H4 (cell line): ENCODE measurements around the gene GADL1. TPM values are rescaled to one million over a fixed set of nuclear protein-coding genes. Genes with fewer than 3 reads are reported as not detected.

ENCODE experiments used
- DNase-seq: peaks from one replicate; pipeline ENCODE4 v3.0.0-alpha.2; 2015; ENCODE audit warnings: low spot score
- total RNA-seq: library from RNA; depleted of rRNA; stranded (reverse); fragments of >200 nt; shearing (Covaris generic); gene quantifications from 2 replicates; pipeline ENCODE4 v1.2.3, GENCODE V29; 2014

GADL1 gene
- total RNA-seq, 1 experiment from 2014 or later = not detected

DNA sequence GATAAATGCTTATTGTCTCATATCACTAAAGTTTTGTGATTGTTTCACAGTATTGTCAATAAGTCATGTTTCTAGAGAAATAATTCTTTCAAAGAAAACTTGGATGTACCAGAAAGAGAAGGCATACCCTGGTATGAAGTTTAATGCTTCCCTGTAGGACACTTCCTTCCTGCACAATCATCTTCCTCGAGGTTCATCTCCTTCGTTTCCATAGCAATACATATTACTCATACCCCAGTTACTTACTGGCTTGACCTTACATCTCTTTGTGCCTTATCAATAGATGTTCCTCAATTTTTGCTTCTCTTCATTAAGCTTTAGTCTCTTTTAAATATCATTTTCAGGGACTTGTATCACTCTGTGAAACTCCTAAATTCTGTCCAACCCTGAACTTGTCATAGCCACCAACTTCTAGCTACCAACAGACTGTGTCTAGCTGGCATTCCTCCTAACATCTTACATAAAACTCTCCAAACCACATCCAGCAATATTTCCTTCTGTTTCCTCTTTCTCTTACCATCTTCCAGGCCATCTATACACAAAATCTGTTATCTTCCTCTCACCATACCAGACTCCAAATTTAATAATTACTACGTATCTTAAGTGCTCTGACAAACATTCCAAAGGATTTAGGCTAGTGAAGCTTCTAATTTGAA lies 134.3 kb downstream of the GADL1 start:
- DNase-seq = no peak

DNA sequence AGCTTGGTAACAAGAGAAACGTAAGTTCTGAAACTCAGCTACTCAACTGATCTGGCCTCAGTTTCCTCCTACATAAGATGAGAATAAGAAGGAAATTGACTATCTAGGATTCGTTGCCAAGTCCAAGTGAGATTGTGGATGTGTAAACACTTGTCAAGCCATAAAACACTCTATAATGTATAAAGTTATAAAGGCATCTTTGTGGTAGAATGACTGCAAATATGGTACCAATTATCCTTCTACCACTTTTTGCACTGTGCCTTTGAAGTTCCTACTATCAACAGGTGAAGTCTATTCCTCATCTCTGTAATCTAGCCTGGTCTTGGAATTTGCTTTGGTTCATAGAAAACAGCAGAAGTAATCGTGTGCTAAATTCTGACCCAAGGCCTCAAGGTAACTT lies 138.2 kb downstream of the GADL1 start:
- DNase-seq = no peak

DNA sequence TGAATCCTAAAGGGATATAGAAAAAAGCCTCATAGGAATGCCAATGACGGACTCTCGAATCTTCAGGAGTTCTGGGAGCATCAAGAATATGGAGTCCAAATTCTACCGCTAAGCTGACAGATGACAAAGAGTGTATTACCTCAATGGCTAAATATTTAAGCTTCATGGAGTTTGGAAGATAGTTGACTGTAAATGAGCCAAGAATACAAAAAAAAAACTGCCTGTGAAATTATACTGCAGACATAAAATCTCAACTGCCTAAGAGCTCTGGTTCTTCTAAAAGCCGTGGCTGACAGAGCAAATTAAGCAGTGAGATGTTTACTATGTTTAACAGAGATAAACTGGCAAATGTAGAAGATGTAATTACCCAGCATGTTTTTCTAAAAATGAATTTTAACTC lies 140.0 kb downstream of the GADL1 start:
- no peak for DNase-seq

DNA sequence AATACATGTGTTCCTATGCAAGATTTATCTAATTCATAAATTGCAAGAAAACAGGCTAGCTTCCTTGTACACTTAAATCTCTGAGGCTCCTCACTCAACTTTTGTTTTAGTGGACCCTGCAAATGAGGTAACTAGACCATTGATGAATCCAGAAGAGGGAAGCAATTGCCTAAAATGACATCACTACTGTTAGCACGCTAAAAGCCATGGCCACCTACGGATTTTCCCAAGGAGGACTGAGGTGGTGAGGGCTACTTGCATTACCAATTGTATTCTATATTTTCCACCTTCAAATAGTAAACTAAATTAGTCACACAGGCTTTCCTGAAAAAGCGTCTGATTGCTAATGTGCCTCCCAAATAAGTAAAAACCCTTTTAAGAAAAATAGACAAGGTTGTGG lies 140.7 kb downstream of the GADL1 start:
- no peak for DNase-seq

DNA sequence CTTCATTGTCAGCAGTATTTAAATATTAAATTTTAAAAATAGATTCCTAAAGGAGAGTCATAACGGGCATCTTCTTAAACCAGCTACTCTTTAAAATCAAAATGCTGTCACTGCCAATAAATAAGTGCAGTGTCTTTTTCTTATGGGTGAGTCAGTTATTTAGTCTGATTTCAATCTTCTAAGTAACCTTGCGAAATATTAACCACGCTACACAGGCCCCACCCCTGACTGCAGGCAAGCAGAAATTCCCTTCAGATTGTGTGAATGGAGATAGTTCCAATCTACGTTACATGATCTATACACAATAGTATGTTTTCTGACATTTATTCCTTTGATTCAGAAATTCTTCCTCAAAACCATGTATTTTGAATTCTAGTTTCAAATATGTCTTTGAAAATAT lies 141.5 kb downstream of the GADL1 start:
- peak; percentile 35 for DNase-seq

DNA sequence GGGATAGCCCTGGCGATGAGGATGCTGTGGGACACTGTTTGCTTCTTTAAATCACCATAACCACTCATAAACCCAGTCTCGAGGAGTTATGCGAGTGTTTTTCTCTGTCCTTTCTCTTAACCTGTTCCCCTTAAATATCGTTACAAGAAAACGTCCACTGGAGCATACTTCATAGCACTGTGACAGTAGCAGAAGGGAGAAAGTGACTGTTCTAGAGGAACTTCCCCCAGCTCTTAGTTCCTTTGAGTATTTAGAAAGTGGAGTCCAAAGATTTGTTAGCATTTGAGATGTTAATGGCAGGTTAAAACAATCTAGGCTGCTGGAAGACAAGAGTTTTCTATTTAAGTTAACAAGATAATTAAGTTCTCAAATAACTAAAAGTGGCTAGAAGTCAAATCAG lies 142.0 kb downstream of the GADL1 start:
- no peak for DNase-seq

DNA sequence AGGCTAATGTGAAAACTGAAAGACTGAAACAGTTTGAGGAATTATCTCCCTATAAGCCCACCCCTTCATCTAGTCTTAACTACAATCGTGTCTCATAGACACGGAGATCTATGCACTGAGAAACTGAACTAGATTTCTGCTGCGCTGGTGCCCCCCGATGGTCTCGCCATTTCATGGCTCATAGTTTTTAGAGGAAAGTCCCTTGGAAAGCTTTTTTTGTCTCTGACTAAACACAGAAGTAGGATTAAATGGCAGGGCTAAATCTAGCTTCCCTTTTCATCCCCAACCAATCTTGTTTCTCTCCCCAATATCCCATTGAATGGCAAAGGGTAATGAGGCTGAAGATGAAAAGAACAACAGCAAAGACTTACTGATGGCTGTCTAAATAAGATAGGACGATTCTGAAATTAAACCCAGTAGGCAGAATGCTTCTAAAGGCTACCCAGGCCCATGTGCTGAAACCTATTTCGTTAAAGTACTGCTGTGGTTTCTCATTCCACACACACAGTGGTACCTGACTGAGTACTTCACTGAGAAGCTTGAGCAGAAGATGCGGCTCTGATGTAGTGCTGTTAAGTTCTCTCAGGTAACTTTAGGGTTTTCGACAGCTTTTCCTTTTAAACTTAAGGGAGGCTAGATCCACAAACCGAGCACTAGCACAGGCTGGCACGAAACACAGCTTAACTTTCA lies 142.7 kb downstream of the GADL1 start:
- DNase-seq = peak; percentile 17

DNA sequence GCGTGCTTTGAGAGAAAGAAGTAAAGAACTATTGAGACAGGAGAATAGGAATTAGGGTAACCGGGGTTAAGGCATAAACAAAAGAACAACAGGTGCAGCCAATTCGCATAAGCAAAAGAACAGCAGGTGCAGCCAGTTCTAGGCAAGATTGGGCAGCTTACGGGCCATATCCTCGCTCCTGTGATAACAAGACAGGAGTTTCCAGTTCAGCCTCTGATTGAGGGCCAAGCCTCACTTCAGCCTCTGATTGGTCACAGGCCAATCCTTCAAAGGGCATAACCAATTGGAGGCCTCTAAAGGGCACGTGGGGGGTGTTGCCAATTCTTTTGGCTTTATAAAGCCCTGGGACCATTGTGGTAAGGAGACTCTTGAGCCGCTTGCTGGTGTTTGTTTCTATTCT lies 143.5 kb downstream of the GADL1 start:
- no peak for DNase-seq

DNA sequence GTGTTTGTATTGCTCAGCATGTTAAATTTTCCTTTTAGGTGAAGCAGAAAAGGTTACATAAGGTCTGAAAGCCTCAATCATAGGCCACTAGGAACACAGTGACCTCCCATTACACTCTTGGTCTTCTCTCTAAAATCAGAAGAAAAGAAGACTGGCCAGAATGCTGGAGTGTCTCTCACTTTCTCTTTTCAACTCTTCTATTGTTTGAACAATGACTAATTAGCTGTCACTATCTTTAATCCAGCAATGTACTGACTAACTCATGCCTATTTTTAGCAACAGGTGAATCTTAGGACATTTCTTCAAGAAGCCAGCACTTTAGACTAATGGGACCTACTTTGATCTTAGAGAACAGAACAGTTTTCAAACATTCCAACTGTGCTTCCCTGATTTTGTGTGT lies 145.2 kb downstream of the GADL1 start:
- DNase-seq = no peak

DNA sequence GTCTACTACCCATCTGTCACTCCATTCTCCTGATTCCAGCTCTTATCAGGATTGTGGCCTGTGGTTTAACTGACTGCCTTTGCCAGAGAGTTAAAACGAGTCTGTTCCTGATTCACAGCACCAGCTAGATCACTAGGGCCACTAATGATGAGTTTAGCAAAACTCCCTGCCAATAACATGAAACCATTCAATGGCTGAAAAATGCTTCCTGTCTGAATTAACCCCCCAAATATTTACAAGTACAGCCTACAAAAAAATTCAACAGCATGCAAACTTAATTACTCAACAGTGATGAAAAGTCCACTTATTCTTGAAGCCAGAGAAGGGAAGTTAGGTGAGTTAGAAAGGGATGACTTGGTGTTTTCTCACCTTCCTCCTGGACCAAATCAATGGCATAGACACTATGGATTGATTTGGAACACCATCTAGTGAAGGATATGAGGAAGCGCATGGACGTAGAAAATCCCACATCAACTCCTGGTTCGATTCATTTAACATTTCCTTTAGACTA lies 146.6 kb downstream of the GADL1 start:
- peak; percentile 44 for DNase-seq

DNA sequence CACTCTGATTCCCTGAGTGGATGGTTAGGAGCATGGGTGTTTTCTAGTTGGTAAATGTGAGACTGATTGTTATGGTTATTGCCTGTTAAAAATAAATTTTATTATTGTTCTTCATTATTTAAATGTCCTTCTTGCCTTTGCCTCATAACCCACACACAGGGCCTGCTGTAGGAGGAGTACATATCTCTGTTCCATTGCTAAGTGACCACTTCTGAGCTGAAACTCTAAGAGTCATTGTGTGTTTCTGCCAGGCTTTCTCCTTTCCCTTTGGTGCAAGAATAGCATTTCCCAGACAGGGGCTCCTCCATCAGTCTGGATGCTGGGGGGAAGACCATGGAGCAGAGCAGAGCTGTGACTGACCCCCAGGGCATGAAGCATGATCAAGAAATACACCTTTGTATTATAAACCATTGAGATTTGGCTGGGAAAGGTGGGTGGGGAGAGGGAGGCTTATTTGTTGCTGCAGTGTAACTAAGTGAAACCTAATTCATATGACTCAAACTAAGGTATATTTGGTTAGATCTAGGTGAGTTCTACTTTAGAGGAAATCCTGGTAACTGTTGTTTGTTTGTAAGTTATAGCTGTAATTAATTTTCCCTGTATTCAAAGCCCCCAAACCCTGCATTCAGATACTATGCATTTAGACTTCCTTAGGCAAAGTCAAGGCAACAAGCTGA lies 150.7 kb downstream of the GADL1 start:
- no peak for DNase-seq

DNA sequence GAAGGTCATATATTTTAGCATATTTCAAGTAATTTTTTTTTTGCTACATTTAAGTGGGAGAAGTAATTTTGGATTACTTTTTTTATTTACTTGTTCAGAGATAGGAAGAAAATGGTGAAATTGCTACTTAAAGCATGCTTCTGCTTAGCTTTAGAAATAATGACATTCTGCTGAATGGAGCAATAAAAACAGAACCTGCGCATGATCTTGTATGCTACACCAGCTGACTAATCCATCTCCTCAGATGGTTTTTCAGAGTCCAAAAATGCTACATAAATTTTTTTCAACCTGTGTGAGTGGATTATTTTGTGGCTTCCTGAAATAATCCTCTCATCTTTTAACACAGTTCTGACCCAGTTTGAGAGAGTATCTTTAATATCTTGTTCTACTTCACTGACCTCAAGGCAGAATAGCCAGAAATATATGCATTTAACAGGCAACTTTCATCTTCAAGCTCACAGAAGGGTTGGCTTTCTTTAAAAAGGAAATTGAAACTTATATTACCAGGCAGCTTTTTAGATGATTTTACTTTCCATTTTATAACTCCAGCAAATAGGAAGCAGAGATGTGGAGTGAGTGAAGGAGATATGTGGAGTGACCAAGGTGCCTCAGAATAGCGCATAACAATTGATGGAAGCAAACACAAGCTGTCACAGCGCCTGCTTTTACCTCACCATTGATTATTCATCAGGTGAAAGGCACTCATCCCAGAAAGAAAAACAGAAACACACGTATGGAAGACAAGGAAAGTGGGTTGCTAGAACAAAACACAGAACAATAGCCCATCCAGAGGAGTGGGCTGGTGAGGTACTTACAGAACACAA lies 151.5 kb downstream of the GADL1 start:
- no peak for DNase-seq

DNA sequence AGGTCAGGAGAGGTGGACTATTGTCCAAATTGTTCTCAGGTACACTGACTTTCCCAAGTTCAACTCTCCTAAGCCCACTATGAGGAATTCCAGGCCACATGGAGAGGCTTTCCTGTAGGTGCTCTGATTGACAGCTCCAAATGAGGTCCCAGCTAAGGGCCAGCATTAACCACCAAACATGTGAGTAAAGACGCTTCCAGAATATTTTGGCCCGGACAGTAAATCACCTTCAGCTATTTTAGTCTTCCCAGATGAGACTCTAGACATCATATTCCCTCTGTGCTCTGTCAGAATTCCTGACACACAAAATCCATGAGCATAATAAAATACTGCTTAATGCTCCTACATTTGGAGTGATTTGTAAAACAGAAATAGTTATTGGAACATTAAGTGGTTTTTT lies 152.6 kb downstream of the GADL1 start:
- DNase-seq = no peak

DNA sequence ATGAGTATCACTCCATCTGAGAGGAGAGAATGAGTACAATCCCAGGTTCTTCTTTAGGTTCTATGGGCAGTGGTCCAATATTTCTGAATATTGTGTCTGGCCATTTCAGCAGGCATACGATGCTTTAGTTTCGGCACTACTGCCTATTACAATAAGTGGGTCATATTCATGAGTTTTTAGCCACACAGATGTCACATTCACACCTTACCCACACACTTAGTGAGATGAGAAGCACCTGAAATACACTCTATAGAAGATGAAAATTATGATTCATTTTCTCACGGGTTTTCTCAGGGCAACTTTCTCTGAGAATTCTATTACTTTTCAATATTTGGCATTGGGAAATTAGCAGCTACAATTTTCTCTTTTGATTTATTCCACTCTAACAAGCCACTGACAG lies 155.9 kb downstream of the GADL1 start:
- no peak for DNase-seq

DNA sequence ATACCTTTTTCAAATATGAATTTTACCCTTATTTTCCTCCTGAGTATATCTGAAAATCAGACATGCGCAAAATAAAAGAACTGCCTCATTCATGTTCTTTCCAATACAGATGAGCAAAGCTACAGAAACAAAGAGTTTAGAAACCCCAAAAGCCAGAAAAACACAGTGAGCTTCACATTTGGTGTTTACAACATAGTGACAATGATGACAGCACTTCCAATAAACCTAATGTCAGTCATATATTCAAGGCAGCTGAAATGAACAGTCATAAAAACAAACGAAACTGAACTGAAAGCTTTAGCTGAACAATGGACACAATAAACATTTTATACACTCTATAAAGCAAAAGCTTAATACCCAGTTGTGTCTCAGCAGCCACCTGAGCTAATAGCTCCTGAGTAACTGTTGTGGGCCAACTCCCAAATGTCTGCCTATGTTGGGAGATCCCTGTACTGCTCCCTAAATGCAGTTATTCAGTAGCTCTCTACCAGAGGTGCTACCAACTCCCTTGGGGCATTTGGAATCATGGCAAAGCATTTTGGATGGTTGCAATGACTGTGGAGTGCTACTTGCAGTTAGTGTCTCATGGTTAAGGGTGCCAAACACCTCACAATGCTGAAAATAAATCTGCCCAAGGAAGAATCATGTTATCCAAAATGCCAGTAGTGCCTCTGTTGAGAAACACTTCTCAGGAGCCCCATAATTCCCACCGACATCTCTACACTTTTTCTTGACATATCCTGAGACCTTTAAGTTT lies 156.5 kb downstream of the GADL1 start:
- DNase-seq = no peak

DNA sequence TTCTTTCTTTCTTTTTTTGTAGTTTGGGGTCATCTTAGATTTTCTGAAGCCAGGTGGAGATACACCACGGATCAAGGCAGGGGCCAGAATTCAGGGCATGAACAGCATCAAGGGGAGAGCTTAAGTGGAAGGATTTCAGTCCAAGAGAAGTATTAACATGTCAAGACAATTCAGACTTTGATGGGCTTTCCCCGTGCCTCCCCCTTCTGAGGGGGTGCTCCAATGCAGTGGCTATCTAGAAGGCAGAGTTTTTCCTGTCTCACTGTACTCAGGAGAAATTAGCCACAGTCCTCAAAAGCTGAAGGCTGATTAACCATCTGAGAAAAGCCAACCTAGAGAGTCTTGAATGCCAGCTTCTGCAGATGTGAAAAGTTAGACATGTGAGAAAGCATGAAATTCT lies 160.8 kb downstream of the GADL1 start:
- DNase-seq = no peak

DNA sequence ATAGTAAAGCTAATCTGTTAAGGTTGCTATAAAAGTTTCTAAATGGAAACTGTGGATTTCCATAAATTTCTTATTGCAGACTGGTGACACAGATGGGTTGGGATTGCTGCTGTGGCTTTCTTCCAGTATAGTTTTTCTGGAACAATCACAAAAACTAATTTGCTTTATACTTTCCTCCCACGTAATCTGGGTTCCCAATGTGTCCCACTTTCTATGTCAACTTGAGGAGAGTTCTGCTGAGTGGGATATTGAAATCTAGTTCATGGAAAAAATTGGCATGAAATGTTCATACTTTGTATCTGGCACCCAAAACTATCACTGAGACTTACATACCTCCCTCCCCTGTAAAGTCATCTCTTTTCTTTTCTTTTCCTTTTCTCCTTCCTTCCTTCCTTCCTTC lies 161.3 kb downstream of the GADL1 start:
- DNase-seq = no peak

DNA sequence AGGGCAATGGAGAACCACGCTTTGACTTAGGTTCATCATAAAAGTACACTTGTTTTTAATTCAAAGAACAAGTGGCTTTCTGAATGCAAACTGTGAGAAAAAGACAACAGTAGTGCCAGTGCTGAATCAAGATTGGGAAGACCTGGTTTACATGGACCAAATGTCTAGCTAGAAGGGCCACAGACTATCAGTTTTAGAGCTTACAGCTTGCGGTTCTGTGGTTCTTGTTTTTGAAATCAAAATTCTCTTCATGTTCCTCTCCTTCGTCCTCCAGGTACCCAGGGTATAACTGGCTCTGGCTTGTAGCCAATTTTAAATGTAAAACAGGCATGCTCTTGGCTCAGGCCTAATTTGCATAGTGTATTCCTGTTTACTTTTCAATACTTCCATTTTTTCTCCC lies 163.5 kb downstream of the GADL1 start:
- no peak for DNase-seq

DNA sequence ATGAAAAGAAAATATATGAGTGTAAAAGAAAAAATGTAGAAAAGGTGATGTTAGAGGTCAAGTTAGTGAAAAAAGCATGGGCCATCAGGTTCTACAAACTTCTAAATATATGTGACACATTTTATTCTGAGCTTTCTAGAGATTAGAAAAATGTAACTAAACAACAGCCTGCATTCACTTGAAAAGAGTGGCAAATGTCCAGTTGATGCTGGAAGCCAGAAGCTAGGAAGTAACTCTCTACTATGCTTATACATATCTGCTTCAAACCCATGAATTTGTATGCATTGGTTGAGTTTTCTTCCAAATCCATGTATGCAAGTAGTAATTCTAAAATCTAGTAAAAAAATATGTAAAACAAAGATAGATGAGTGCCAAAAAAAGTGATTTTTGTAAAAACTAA lies 164.5 kb downstream of the GADL1 start:
- DNase-seq = no peak

DNA sequence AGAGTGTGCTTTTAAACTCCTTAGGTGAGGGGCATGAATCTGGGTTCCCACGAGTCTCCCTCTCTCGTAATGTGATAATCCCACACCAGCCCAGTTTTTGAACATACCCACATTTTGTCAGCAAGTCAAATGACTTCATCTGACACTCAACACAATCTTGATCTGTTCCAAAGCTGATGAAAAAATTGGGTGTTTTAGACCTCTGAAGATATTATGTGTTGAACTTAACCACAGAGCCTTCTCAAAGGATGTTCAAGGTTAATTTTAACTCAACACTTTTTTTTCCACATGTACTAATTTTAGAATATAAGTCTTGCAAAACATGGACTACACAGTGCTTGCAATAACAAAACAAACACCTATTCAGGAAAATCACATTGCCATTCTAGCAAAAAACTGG lies 164.9 kb downstream of the GADL1 start:
- DNase-seq = no peak

DNA sequence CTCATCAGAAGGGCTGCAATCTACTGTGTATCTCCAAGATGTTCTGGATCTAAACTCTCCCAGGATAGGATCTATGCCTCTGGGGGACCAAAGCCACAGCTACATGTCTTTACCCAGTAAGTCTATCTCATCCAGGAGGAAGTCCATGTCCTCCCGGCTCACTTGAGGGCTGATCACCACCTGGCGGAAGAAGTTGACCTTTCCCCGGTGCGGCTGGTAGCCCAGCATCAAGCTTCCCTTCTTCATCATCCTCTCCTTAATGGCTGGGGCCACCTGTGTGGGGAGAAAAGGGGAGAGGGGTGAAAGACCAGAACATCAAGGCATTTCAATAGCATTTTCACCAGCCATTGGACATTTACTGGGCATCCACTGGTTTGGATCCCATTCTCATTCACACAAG lies 166.3 kb downstream of the GADL1 start:
- no peak for DNase-seq
